WTC11 (cell line): ENCODE results near the gene CHST11. TPM values are rescaled to one million over a fixed set of nuclear protein-coding genes. Genes with fewer than 3 reads are reported as not detected.

Source experiments
- ATAC-seq: fragments of 200-7000 bp; cut with Tn5 transposase; 2 replicates; pipeline ENCODE4 v1.10.0; 2021; ENCODE audit warnings: mild to moderate bottlenecking, moderate library complexity
- CTCF ChIA-PET: fragments of 300-600 bp; sonication (Branson Sonifier 250); formaldehyde crosslinking; loops from one replicate; lab custom pipeline; 2021; ENCODE audit warnings: antibody characterized with exemption; lab: Charles Lee
- POLR2A ChIA-PET: fragments of 350-600 bp; sonication (Branson Sonifier 250); formaldehyde crosslinking; loops from one replicate; lab custom pipeline; 2021; ENCODE audit warnings: antibody characterized with exemption; lab: Charles Lee
- DNase-seq: peaks from one replicate; pipeline ENCODE4 v3.0.0; 2021; ENCODE audit warnings: low spot score
- H3K27ac Mint-ChIP-seq: 2 replicates; pipeline ENCODE4 v1.8.0; 2021; ENCODE audit warnings: mixed read lengths
- H3K27me3 Mint-ChIP-seq: 2 replicates; pipeline ENCODE4 v1.8.0; 2021; ENCODE audit warnings: low read depth, mild to moderate bottlenecking, moderate library complexity, mixed read lengths
- H3K36me3 Mint-ChIP-seq: 2 replicates; pipeline ENCODE4 v1.8.0; 2021; ENCODE audit warnings: mixed read lengths
- H3K4me1 Mint-ChIP-seq: 2 replicates; pipeline ENCODE4 v1.8.0; 2022; ENCODE audit warnings: mixed read lengths
- H3K4me3 Mint-ChIP-seq: 2 replicates; pipeline ENCODE4 v1.8.0; 2021; ENCODE audit warnings: mild to moderate bottlenecking, moderate library complexity, mixed read lengths
- H3K9me3 Mint-ChIP-seq: 2 replicates; pipeline ENCODE4 v1.8.0; 2021; ENCODE audit warnings: mixed read lengths
- ATF3 ChIP-seq: sonication (generic); formaldehyde crosslinking; conservative IDR thresholded peaks from 2 replicates; pipeline ENCODE4 v1.8.1; 2022; ENCODE audit warnings: mild to moderate bottlenecking, missing genetic modification reagents
- ATF6 ChIP-seq: sonication (generic); formaldehyde crosslinking; IDR thresholded peaks from 2 replicates; pipeline ENCODE4 v1.8.1; 2023; ENCODE audit warnings: mild to moderate bottlenecking, missing genetic modification reagents
- FOXP1 ChIP-seq: sonication (generic); formaldehyde crosslinking; IDR thresholded peaks from 2 replicates; pipeline ENCODE4 v1.8.0; 2022; ENCODE audit warnings: missing genetic modification reagents, mild to moderate bottlenecking, moderate library complexity, borderline replicate concordance
- HMGA2 ChIP-seq: fragments of 250-450 bp; sonication (Bioruptor Pico); IDR thresholded peaks from 2 replicates; pipeline ENCODE4 v1.4.0; 2021; ENCODE audit warnings: mild to moderate bottlenecking, moderate library complexity
- IRF1 ChIP-seq: sonication (generic); formaldehyde crosslinking; IDR thresholded peaks from 2 replicates; pipeline ENCODE4 v1.8.0; 2023; ENCODE audit warnings: missing genetic modification reagents
- JAZF1 ChIP-seq: fragments of 250-450 bp; sonication (Bioruptor Pico); IDR thresholded peaks from 2 replicates; pipeline ENCODE4 v1.9.0; 2021; ENCODE audit warnings: moderate library complexity, mild to moderate bottlenecking, inconsistent platforms
- MXD4 ChIP-seq: fragments of 250-450 bp; sonication (Bioruptor Pico); IDR thresholded peaks from 2 replicates; pipeline ENCODE4 v1.8.0; 2021; ENCODE audit warnings: mild to moderate bottlenecking, moderate library complexity, borderline replicate concordance
- NR2C2 ChIP-seq: sonication (generic); formaldehyde crosslinking; IDR thresholded peaks from 2 replicates; pipeline ENCODE4 v1.8.0; 2022; ENCODE audit warnings: mild to moderate bottlenecking, missing genetic modification reagents
- NR3C1 ChIP-seq: sonication (generic); formaldehyde crosslinking; conservative IDR thresholded peaks from 2 replicates; pipeline ENCODE4 v1.8.1; 2023; ENCODE audit warnings: low read depth, mild to moderate bottlenecking, missing genetic modification reagents
- RORB ChIP-seq: fragments of 250-450 bp; sonication (Bioruptor Pico); IDR thresholded peaks from 2 replicates; pipeline ENCODE4 v1.9.0; 2021; ENCODE audit warnings: mild to moderate bottlenecking
- SMAD3 ChIP-seq: sonication (generic); formaldehyde crosslinking; IDR thresholded peaks from 2 replicates; pipeline ENCODE4 v1.8.0; 2022; ENCODE audit warnings: missing genetic modification reagents, mild to moderate bottlenecking, borderline replicate concordance
- SOX15 ChIP-seq: fragments of 250-450 bp; sonication (Bioruptor Pico); IDR thresholded peaks from 2 replicates; pipeline ENCODE4 v1.9.0; 2021; ENCODE audit warnings: mild to moderate bottlenecking
- TP53 ChIP-seq: sonication (generic); formaldehyde crosslinking; IDR thresholded peaks from 2 replicates; pipeline ENCODE4 v1.8.1; 2023; ENCODE audit warnings: mild to moderate bottlenecking, missing genetic modification reagents
- USF2 ChIP-seq: sonication (generic); formaldehyde crosslinking; IDR thresholded peaks from 2 replicates; pipeline ENCODE4 v1.8.1; 2023; ENCODE audit warnings: mild to moderate bottlenecking, missing genetic modification reagents, moderate library complexity
- ZNF121 ChIP-seq: sonication (generic); formaldehyde crosslinking; IDR thresholded peaks from 2 replicates; pipeline ENCODE4 v1.8.0; 2023; ENCODE audit warnings: missing genetic modification reagents
- ZNF416 ChIP-seq: fragments of 250-450 bp; sonication (Bioruptor Pico); IDR thresholded peaks from 2 replicates; pipeline ENCODE4 v1.9.0; 2021; ENCODE audit warnings: mild to moderate bottlenecking, inconsistent platforms
- ZNF423 ChIP-seq: fragments of 250-450 bp; sonication (Bioruptor Pico); IDR thresholded peaks from 2 replicates; pipeline ENCODE4 v2.1.2; 2022; ENCODE audit warnings: mild to moderate bottlenecking, moderate library complexity
- ZNF512 ChIP-seq: sonication (generic); formaldehyde crosslinking; IDR thresholded peaks from 2 replicates; pipeline ENCODE4 v1.8.1; 2022; ENCODE audit warnings: missing genetic modification reagents, borderline replicate concordance
- total RNA-seq: library from RNA; stranded (reverse); gene quantifications from 3 replicates; pipeline ENCODE4 v1.2.3, GENCODE V29; 2021

The CHST11 gene
- total RNA-seq, 1 experiment from 2014 or later, result 24.2 TPM

GRCh38 chr12:104631867-104632266 is 175.1 kb downstream of the CHST11 start (continued):
- no peak for TF ChIP-seq ZNF512 (CRISPR knock-in tag)
- TF ChIP-seq FOXP1, result no peak

GRCh38 chr12:104632724-104633201 is 176.0 kb downstream of the CHST11 start:
- ATAC-seq (no peak), DNase-seq (no peak)
- TF ChIP-seq NR2C2 (no peak), SOX15 (CRISPR knock-in tag) (no peak), ZNF416 (CRISPR knock-in tag) (no peak), USF2 (no peak), RORB (CRISPR knock-in tag) (no peak)

GRCh38 chr12:104634044-104634443 is 177.3 kb downstream of the CHST11 start:
- Mint-ChIP-seq H3K4me1 (peaks cover 37% of the 10 kb centered on the region), H3K36me3 (no peaks in the 10 kb centered on the region), H3K4me3 (no peak overlapping the region), H3K9me3 (peaks cover 4% of the 10 kb centered on the region), H3K27me3 (no peaks in the 10 kb centered on the region), H3K27ac (no peak overlapping the region)
- ChIA-PET CTCF (no interaction called here), POLR2A (no interaction called here)
- TF ChIP-seq HMGA2 (CRISPR knock-in tag), result no peak
- no peak for TF ChIP-seq TP53
- TF ChIP-seq ZNF121 (CRISPR knock-in tag), result no peak
- no peak for TF ChIP-seq ATF3 (CRISPR knock-in tag)
- no peak for TF ChIP-seq IRF1 (CRISPR knock-in tag)
- no peak for TF ChIP-seq NR3C1 (CRISPR knock-in tag)
- TF ChIP-seq MXD4 (CRISPR knock-in tag), result no peak
- no peak for TF ChIP-seq JAZF1 (CRISPR knock-in tag)
- no peak for TF ChIP-seq ZNF423
- TF ChIP-seq ATF6, result no peak
- TF ChIP-seq NR2C2, result no peak
- TF ChIP-seq SMAD3 (CRISPR knock-in tag), result no peak
- ATAC-seq, result no peak
- no peak for DNase-seq

More at GRCh38 chr12:104632724-104633201, 176.0 kb downstream of the CHST11 start:
- Mint-ChIP-seq H3K27ac (peak overlapping the region; percentile 13; the same call in 1 of the 2 replicates), H3K4me3 (no peak overlapping the region), H3K36me3 (no peaks in the 10 kb centered on the region), H3K4me1 (peaks cover 37% of the 10 kb centered on the region), H3K27me3 (no peaks in the 10 kb centered on the region), H3K9me3 (peaks cover 4% of the 10 kb centered on the region)
- POLR2A ChIA-PET, result no interaction called here
- CTCF ChIA-PET, result interaction anchor here (0.5 to 1.3 kb wide), 3 partner anchors 28 to 251 kb away, joined by 3 to 9 read pairs (median 6); no protein-coding TSS in a partner anchor
